K562 (cell line): ENCODE measurements around the gene STAB2. TPM values are rescaled to one million over a fixed set of nuclear protein-coding genes. Genes with fewer than 3 reads are reported as not detected.

Experiments
- ATAC-seq: fragments of 200-7000 bp; cut with Tn5 transposase; 3 replicates; pipeline ENCODE4 v1.9.1; 2020; ENCODE audit warnings: moderate library complexity
- BruUV-seq: library from RNA; stranded (reverse); fragments of 400-500 nt; replicated peaks from 2 replicates; lab custom pipeline; 2021; lab: Mats Ljungman, UMichigan
- CTCF ChIA-PET: fragments of 300-600 bp; formaldehyde crosslinking; extraction: SDS; loops from one replicate; lab custom pipeline; 2021; ENCODE audit warnings: low intra/inter-chr PET ratio; lab: Yijun Ruan, JAX
- POLR2A ChIA-PET: fragments of 300-600, 350-650 bp; sonication (Branson Sonifier 250); formaldehyde crosslinking; extraction: SDS; loops from one replicate; lab custom pipeline; 2021; ENCODE audit warnings: antibody characterized with exemption, inconsistent platforms; lab: Yijun Ruan, JAX
- DNase-seq, 4 experiments: peaks; one replicate each; pipeline versions ENCODE4 v3.0.0 to v3.0.0-alpha.2; 2011 to 2018; ENCODE audit warnings: low spot score in 3 of 4, mixed read lengths in 3 of 4; ENCODE audit errors: extremely low read depth in 1 of 4
- FAIRE-seq: peaks from 2 replicates; lab custom pipeline; 2011; peaks lifted over from hg19 to GRCh38; lab: Jason Lieb, UNC
- H2AFZ ChIP-seq: 2 replicates; pipeline ENCODE4 v1.6.0; 2011; ENCODE audit warnings: low read depth, low read length, control low read depth, inconsistent platforms
- H3K27ac ChIP-seq: fragments of 200-600 bp; 3 replicates; pipeline ENCODE4 v1.8.0; 2011; ENCODE audit warnings: low read depth, mild to moderate bottlenecking, control low read depth, inconsistent platforms, low read length, moderate library complexity, mixed read lengths; ENCODE audit errors: extremely low read depth
- H3K27me3 ChIP-seq, 2 experiments: fragments of 300-600 bp in 1 of 2; 2 replicates in 1 of 2; 3 replicates in 1 of 2; pipeline versions ENCODE4 v1.6.0 to v1.8.0; 2011; ENCODE audit warnings: inconsistent platforms in 2 of 2, low read length in 2 of 2, mild to moderate bottlenecking in 1 of 2, mixed read lengths in 1 of 2, moderate library complexity in 1 of 2; ENCODE audit not compliant: control insufficient read depth in 2 of 2, insufficient read depth in 2 of 2
- H3K36me3 ChIP-seq: fragments of 300-600 bp; 3 replicates; pipeline ENCODE4 v1.8.0; 2011; ENCODE audit warnings: mild to moderate bottlenecking, low read length, inconsistent platforms; ENCODE audit not compliant: control insufficient read depth, insufficient read depth
- H3K4me1 ChIP-seq, 2 experiments: fragments of 200-600 bp in 1 of 2; replicated peaks in 1 of 2; 2 replicates in 1 of 2; 3 replicates in 1 of 2; pipeline versions ENCODE4 v1.5.1 to v1.8.0; 2011; ENCODE audit warnings: inconsistent platforms in 2 of 2, low read length in 2 of 2, mild to moderate bottlenecking in 1 of 2, mixed read lengths in 1 of 2, moderate library complexity in 1 of 2; ENCODE audit not compliant: control insufficient read depth in 2 of 2, insufficient read depth in 2 of 2
- H3K4me2 ChIP-seq: 2 replicates; pipeline ENCODE4 v1.6.1; 2011; ENCODE audit warnings: low read length, control low read depth, inconsistent platforms, mixed read lengths; ENCODE audit not compliant: insufficient read depth
- H3K4me3 ChIP-seq: fragments of 200-600 bp; sonication (generic), shearing (Covaris generic); 2 replicates; pipeline ENCODE4 v1.5.1; 2016; ENCODE audit warnings: control low read depth, inconsistent platforms
- H3K79me2 ChIP-seq: fragments of 200-600 bp; 3 replicates; pipeline ENCODE4 v1.8.0; 2011; ENCODE audit warnings: low read length, inconsistent platforms; ENCODE audit not compliant: control insufficient read depth, insufficient read depth
- H3K9ac ChIP-seq, 2 experiments: 2 replicates each; pipeline versions ENCODE4 v1.6.0 to v1.6.1; 2011; ENCODE audit warnings: low read depth in 2 of 2, low read length in 2 of 2, control low read depth in 1 of 2, inconsistent platforms in 1 of 2, mild to moderate bottlenecking in 1 of 2, mixed read lengths in 1 of 2; ENCODE audit not compliant: insufficient read depth in 1 of 2
- H3K9me1 ChIP-seq: one replicate; pipeline ENCODE4 v1.6.0; 2011; ENCODE audit warnings: inconsistent platforms, mild to moderate bottlenecking, low read length, moderate library complexity; ENCODE audit not compliant: control insufficient read depth, insufficient read depth
- H3K9me3 ChIP-seq: replicated peaks from 2 replicates; pipeline ENCODE4 v1.5.1; 2011; ENCODE audit warnings: low read depth, low read length, inconsistent platforms; ENCODE audit not compliant: control insufficient read depth, insufficient read depth
- H4K20me1 ChIP-seq: replicated peaks from 2 replicates; pipeline ENCODE4 v1.6.1; 2011; ENCODE audit warnings: low read length, inconsistent platforms, mixed read lengths; ENCODE audit not compliant: control insufficient read depth, insufficient read depth
- ARID1B ChIP-seq: fragments of 450-650 bp; IDR thresholded peaks from 2 replicates; pipeline ENCODE4 v1.6.1; 2016; ENCODE audit warnings: antibody characterized with exemption, mild to moderate bottlenecking, inconsistent platforms
- EHMT2 ChIP-seq: fragments of 450-650 bp; IDR thresholded peaks from 2 replicates; pipeline ENCODE4 v1.6.1; 2018; ENCODE audit warnings: antibody characterized with exemption
- JUN ChIP-seq, 2 experiments: sonication (generic) in 1 of 2; formaldehyde crosslinking in 1 of 2; IDR thresholded peaks; 2 replicates each; pipeline versions ENCODE4 v1.6.1 to v1.8.0; 2012 to 2022; ENCODE audit warnings: borderline replicate concordance in 2 of 2, mild to moderate bottlenecking in 2 of 2, improper control_type of control experiment in 1 of 2, low read depth in 1 of 2, low read length in 1 of 2, missing genetic modification reagents in 1 of 2
- KDM1A ChIP-seq, 2 experiments: fragments of 450-650 bp; IDR thresholded peaks; 2 replicates each; pipeline ENCODE4 v1.6.1; 2016; ENCODE audit warnings: mild to moderate bottlenecking in 2 of 2
- KHSRP ChIP-seq: fragments of 450-650 bp; IDR thresholded peaks from 2 replicates; pipeline ENCODE4 v1.6.1; 2017
- KLF6 ChIP-seq: fragments of 250-450 bp; sonication (Bioruptor Pico); IDR thresholded peaks from 2 replicates; pipeline ENCODE4 v1.4.0; 2020; ENCODE audit warnings: mild to moderate bottlenecking, moderate library complexity, borderline replicate concordance
- NFXL1 ChIP-seq: fragments of 450-650 bp; formaldehyde crosslinking; IDR thresholded peaks from 2 replicates; pipeline ENCODE4 v1.4.0; 2021; ENCODE audit warnings: mild to moderate bottlenecking
- RBFOX2 ChIP-seq: fragments of 200-400 bp; formaldehyde crosslinking; IDR thresholded peaks from 2 replicates; pipeline ENCODE4 v1.6.1; 2017; ENCODE audit warnings: low read depth, mild to moderate bottlenecking, low read length, moderate library complexity
- SRSF7 ChIP-seq: fragments of 200-400 bp; formaldehyde crosslinking; optimal IDR thresholded peaks from 2 replicates; pipeline ENCODE3; 2017; ENCODE audit warnings: mild to moderate bottlenecking, low read depth, low read length
- WGBS: fragments of 100-300 bp; shearing (Covaris generic); methylation state at CpG from one replicate; pipeline ENCODE4 v1.1.6; 2016; ENCODE audit warnings: low coverage, mixed read lengths; ENCODE audit not compliant: insufficient coverage; ENCODE audit errors: missing lambda C conversion rate; 5-methylcytosine and 5-hydroxymethylcytosine counted together
- in situ Hi-C: fragments of 300-500 bp; cut with MboI; formaldehyde crosslinking; loops from 4 replicates; pipeline ENCODE4 v1.15.0; 2018; ENCODE audit warnings: inconsistent platforms, mixed read lengths
- intact Hi-C: fragments of 100-400 bp; cut with micrococcal nuclease; formaldehyde crosslinking; loops from 2 replicates; pipeline ENCODE4 v1.14.2; 2022
- polyA plus RNA-seq, 8 experiments: library from polyadenylated mRNA; depleted of rRNA in 4 of 8; stranded (reverse) in 5 of 8; unstranded in 3 of 8; fragments of >200 nt; fragmentation: Nextera tagmentation in 2 of 8; fragmentation: Illumina TruSeq in 1 of 8; extraction: Ambion mirVana in 2 of 8; extraction: Trizol in 1 of 8; gene quantifications; 2 replicates each; pipeline versions ENCODE4 v1.2.1 to v1.2.3, GENCODE V29; 2011 to 2014; ENCODE audit warnings: inconsistent platforms in 1 of 8, missing spikeins in 1 of 8
- total RNA-seq, 7 experiments: library from RNA; depleted of rRNA in 6 of 7; stranded (reverse); fragments of >200 nt in 6 of 7; fragmentation: Illumina TruSeq in 2 of 7; extraction: Trizol in 2 of 7; gene quantifications; 2 replicates each; pipeline versions ENCODE4 v1.2.1 to v1.2.3, GENCODE V29; 2011 to 2021; ENCODE audit warnings: low replicate concordance in 1 of 7

Gene STAB2
- total and polyA plus RNA-seq, 9 of the 15 experiments (the other 6 are each of a cell fraction or from before 2014, with no cell fraction given), result 0.10 TPM; not detected in 8

DNA sequence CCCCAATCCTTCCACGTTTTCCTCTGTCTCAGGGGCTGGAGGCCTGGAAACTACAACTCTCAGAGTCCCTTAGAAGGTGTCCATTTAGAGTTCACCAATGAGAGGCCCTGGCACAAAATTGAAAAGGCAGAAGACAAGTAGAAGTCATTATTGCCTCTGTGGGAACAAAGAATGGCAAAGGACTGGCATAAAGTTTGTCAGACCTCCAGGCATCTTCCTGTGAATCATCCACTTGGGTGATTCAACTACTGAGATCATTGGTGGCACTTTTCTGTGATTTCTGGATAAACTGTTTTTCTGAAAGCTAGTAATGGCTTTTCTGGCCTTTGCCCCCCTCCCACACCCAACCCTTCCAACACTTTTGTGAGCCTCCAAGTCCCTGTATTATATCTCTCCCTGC, 48.7 kb upstream of the STAB2 start:
- Histone ChIP-seq H3K79me2 (no peaks in the 10 kb centered on the region), H3K27ac (no peak overlapping the region), H3K9ac (no peak overlapping the region), H3K4me2 (no peak overlapping the region), H3K4me1 (no peaks in the 10 kb centered on the region), H3K27me3 (no peaks in the 10 kb centered on the region), H3K4me3 (no peak overlapping the region), H4K20me1 (no peaks in the 10 kb centered on the region), H3K36me3 (no peaks in the 10 kb centered on the region), H3K9me3 (no peaks in the 10 kb centered on the region), H3K9me1 (no peaks in the 10 kb centered on the region), H2AFZ (no peak overlapping the region)
- DNase-seq, result no peak
- intact Hi-C loops, result no loop called here
- 0% methylated on average over 1 of the region's 1 CpG for WGBS
- FAIRE-seq, result no peak
- TF ChIP-seq EHMT2 (no peak), NFXL1 (CRISPR knock-in tag) (no peak), JUN (IDR thresholded peaks at IDR 0.05; ENCODE audit: borderline replicate concordance, low read depth, low read length) (no peak), JUN (CRISPR knock-in tag; IDR thresholded peaks at IDR 0.05; ENCODE audit: borderline replicate concordance) (no peak), RBFOX2 (no peak), KLF6 (CRISPR knock-in tag) (no peak), ARID1B (no peak), SRSF7 (no peak), KDM1A (IDR thresholded peaks at IDR 0.05) (no peak), KHSRP (no peak)
- no peak for ATAC-seq
- POLR2A ChIA-PET, result no interaction called here
- CTCF ChIA-PET, result no interaction called here
- no TSS peak for BruUV-seq
- in situ Hi-C loops, result no loop called here
